GM12878 (cell line): ENCODE results near the gene ATN1. TPM values are rescaled to one million over a fixed set of nuclear protein-coding genes. Genes with fewer than 3 reads are reported as not detected.
A peak's percentile ranks its signal among the peaks of the same experiment; 100 is the strongest.

Source experiments
- ATF7 ChIP-seq: fragments of 450-650 bp; IDR thresholded peaks from 2 replicates; pipeline ENCODE4 v1.6.1; 2016; ENCODE audit warnings: low read depth, mild to moderate bottlenecking
- BCL11A ChIP-seq: IDR thresholded peaks from 2 replicates; pipeline ENCODE4 v1.6.1; 2011; ENCODE audit warnings: low read depth, low read length
- EED ChIP-seq: sonication (generic); IDR thresholded peaks from 2 replicates; pipeline ENCODE4 v1.6.1; 2016; ENCODE audit warnings: antibody characterized with exemption, low read depth
- IKZF1 ChIP-seq: fragments of 450-650 bp; conservative IDR thresholded peaks from 2 replicates; pipeline ENCODE4 v1.6.1; 2017; ENCODE audit warnings: antibody characterized with exemption, mild to moderate bottlenecking
- IKZF2 ChIP-seq, 2 experiments: fragments of 450-650 bp; IDR thresholded peaks; 2 replicates each; pipeline ENCODE4 v1.6.1; 2017; ENCODE audit warnings: mild to moderate bottlenecking in 2 of 2, moderate library complexity in 2 of 2
- POLR2A ChIP-seq: IDR thresholded peaks from 2 replicates; pipeline ENCODE4 v1.6.1; 2011; ENCODE audit warnings: low read depth, mild to moderate bottlenecking, low read length
- RAD51 ChIP-seq: fragments of 450-650 bp; IDR thresholded peaks from 2 replicates; pipeline ENCODE4 v1.6.1; 2016; ENCODE audit warnings: moderate library complexity, mild to moderate bottlenecking, inconsistent platforms
- RFX5 ChIP-seq: IDR thresholded peaks from 2 replicates; pipeline ENCODE4 v1.6.1; 2011; ENCODE audit warnings: low read depth, low read length, improper control_type of control experiment
- SREBF1 ChIP-seq: IDR thresholded peaks from 2 replicates; pipeline ENCODE4 v1.6.1; 2012; ENCODE audit warnings: mild to moderate bottlenecking, low read length
- SRF ChIP-seq, 2 experiments: IDR thresholded peaks; 2 replicates each; pipeline ENCODE4 v1.6.1; 2011; ENCODE audit warnings: low read depth in 2 of 2, low read length in 2 of 2, mild to moderate bottlenecking in 1 of 2, moderate library complexity in 1 of 2
- ZBTB33 ChIP-seq: fragments of 450-650 bp; IDR thresholded peaks from 2 replicates; pipeline ENCODE4 v1.6.1; 2017; ENCODE audit warnings: mild to moderate bottlenecking
- polyA plus RNA-seq, 11 experiments: library from polyadenylated mRNA; depleted of rRNA in 4 of 11; unstranded in 6 of 11; stranded (reverse) in 5 of 11; fragments of >200 nt; fragmentation: Nextera tagmentation in 4 of 11; fragmentation: Illumina TruSeq in 1 of 11; extraction: Ambion mirVana in 4 of 11; extraction: Trizol in 1 of 11; gene quantifications; 1 replicate in 1 of 11; 2 replicates in 10 of 11; pipeline versions ENCODE4 v1.2.1 to v1.2.3, GENCODE V29; 2011 to 2016; ENCODE audit warnings: inconsistent platforms in 2 of 11, missing spikeins in 2 of 11, low read depth in 1 of 11
- total RNA-seq, 4 experiments: library from RNA; depleted of rRNA in 3 of 4; stranded (reverse); fragments of >200 nt in 3 of 4; fragmentation: Illumina TruSeq in 1 of 4; extraction: Trizol in 1 of 4; gene quantifications; 2 replicates each; pipeline versions ENCODE4 v1.2.1 to v1.2.3, GENCODE V29; 2013 to 2021
- TF ChIP-seq, protein P1 (sequence below): IDR thresholded peaks from 2 replicates; pipeline ENCODE4 v1.6.1; 2012; ENCODE audit warnings: improper control_type of control experiment, low read depth, low read length; ENCODE audit not compliant: insufficient replicate concordance

ATN1 gene
- total and polyA plus RNA-seq, 10 of the 15 experiments (the other 5 are each of a cell fraction or from before 2014, with no cell fraction given) = 0.08 to 44.5 (median 5.0) TPM

DNA sequence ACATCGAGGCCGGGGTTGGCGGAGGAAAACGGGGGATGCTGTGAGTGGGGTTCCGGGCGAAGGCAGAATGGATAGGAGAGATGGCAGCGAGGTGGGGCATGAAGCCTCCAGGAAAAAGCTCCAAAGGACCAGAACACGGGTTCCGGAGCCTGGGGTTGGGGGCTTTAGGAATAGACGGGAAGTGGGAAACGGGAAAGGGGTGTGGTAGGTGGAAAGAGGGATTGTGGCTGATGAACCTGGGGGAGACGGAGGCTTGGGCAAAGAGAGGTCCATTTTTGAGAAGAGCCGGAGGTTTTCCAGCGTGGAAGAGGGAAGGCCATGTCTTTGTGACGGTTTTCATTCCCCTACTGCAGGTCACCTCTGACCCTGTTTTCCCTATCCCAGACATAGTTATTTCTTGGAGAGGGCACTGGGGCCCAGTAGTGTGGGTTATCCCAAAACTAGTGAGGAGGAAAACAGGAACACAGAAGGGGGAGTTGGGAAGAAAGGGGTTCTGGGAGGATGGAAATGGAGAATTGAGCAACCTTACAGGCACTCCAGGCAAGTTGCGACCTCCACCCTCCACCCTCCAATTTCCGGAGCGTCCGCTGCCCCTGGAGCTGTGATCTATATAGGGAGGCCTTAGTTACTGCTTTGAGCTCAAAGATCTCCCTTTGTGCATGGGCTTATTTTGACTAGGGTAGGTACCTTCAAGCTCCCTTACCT is 1.1 kb downstream of the ATN1 start (continued):
- no peak for TF ChIP-seq ZBTB33
- TF ChIP-seq POLR2A = peak; percentile 3; the same call in 1 of the 2 replicates
- peak; percentile 57 for TF ChIP-seq EED
- TF ChIP-seq SREBF1 = no peak
- no peak for TF ChIP-seq RFX5
- TF ChIP-seq, protein P1, sequence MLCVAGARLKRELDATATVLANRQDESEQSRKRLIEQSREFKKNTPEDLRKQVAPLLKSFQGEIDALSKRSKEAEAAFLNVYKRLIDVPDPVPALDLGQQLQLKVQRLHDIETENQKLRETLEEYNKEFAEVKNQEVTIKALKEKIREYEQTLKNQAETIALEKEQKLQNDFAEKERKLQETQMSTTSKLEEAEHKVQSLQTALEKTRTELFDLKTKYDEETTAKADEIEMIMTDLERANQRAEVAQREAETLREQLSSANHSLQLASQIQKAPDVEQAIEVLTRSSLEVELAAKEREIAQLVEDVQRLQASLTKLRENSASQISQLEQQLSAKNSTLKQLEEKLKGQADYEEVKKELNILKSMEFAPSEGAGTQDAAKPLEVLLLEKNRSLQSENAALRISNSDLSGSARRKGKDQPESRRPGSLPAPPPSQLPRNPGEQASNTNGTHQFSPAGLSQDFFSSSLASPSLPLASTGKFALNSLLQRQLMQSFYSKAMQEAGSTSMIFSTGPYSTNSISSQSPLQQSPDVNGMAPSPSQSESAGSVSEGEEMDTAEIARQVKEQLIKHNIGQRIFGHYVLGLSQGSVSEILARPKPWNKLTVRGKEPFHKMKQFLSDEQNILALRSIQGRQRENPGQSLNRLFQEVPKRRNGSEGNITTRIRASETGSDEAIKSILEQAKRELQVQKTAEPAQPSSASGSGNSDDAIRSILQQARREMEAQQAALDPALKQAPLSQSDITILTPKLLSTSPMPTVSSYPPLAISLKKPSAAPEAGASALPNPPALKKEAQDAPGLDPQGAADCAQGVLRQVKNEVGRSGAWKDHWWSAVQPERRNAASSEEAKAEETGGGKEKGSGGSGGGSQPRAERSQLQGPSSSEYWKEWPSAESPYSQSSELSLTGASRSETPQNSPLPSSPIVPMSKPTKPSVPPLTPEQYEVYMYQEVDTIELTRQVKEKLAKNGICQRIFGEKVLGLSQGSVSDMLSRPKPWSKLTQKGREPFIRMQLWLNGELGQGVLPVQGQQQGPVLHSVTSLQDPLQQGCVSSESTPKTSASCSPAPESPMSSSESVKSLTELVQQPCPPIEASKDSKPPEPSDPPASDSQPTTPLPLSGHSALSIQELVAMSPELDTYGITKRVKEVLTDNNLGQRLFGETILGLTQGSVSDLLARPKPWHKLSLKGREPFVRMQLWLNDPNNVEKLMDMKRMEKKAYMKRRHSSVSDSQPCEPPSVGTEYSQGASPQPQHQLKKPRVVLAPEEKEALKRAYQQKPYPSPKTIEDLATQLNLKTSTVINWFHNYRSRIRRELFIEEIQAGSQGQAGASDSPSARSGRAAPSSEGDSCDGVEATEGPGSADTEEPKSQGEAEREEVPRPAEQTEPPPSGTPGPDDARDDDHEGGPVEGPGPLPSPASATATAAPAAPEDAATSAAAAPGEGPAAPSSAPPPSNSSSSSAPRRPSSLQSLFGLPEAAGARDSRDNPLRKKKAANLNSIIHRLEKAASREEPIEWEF = no peak
- no peak for TF ChIP-seq SRF (IDR thresholded peaks at IDR 0.05; ENCODE audit: low read depth in 2 of 2, low read length in 2 of 2)
- TF ChIP-seq IKZF1 = peak; percentile 55
- no peak for TF ChIP-seq BCL11A
- no peak for TF ChIP-seq ATF7
- peak; percentile 58 to 62; a peak in 3 of 4 replicates for TF ChIP-seq IKZF2 (IDR thresholded peaks at IDR 0.05)
- TF ChIP-seq RAD51 = no peak
